H9 (cell line): ENCODE measurements around the gene ANKS1B. TPM values are rescaled to one million over a fixed set of nuclear protein-coding genes. Genes with fewer than 3 reads are reported as not detected.

Experiments
- DNase-seq: peaks from one replicate; pipeline ENCODE4 v3.0.0-alpha.2; 2017
- H2AFZ ChIP-seq: one replicate; pipeline ENCODE4 v1.6.1; 2013; ENCODE audit warnings: mild to moderate bottlenecking, low read length, control low read depth, moderate library complexity
- H2AK5ac ChIP-seq: 2 replicates; pipeline ENCODE4 v1.6.1; 2013; ENCODE audit warnings: low read length, control low read depth, mixed read lengths; ENCODE audit not compliant: insufficient read length
- H2BK120ac ChIP-seq: one replicate; pipeline ENCODE4 v1.6.1; 2013; ENCODE audit warnings: low read depth, mild to moderate bottlenecking, low read length, control low read depth, inconsistent platforms; ENCODE audit not compliant: poor library complexity, severe bottlenecking
- H2BK12ac ChIP-seq: 2 replicates; pipeline ENCODE4 v1.6.1; 2013; ENCODE audit warnings: low read length, control low read depth, mixed read lengths, low read depth; ENCODE audit not compliant: insufficient read length
- H2BK15ac ChIP-seq: 2 replicates; pipeline ENCODE4 v1.6.1; 2013; ENCODE audit warnings: low read depth, low read length, control low read depth
- H2BK20ac ChIP-seq: one replicate; pipeline ENCODE4 v1.6.1; 2013; ENCODE audit warnings: low read depth, mild to moderate bottlenecking, low read length, control low read depth, inconsistent platforms; ENCODE audit not compliant: poor library complexity, severe bottlenecking
- H2BK5ac ChIP-seq: 2 replicates; pipeline ENCODE4 v1.6.1; 2013; ENCODE audit warnings: low read length, control low read depth, mixed read lengths; ENCODE audit not compliant: insufficient read length
- H3K14ac ChIP-seq: 2 replicates; pipeline ENCODE4 v1.6.1; 2013; ENCODE audit warnings: low read length, control low read depth; ENCODE audit not compliant: insufficient read depth
- H3K18ac ChIP-seq: 2 replicates; pipeline ENCODE4 v1.6.1; 2013; ENCODE audit warnings: low read depth, mild to moderate bottlenecking, mixed read lengths, low read length, control low read depth; ENCODE audit not compliant: insufficient read length
- H3K23ac ChIP-seq: 2 replicates; pipeline ENCODE4 v1.6.1; 2013; ENCODE audit warnings: low read length, control low read depth, mixed read lengths, low read depth; ENCODE audit not compliant: insufficient read length
- H3K23me2 ChIP-seq: 2 replicates; pipeline ENCODE4 v1.6.1; 2013; ENCODE audit warnings: low read depth, mild to moderate bottlenecking, mixed read lengths, low read length, control low read depth; ENCODE audit not compliant: insufficient read length, poor library complexity, severe bottlenecking
- H3K27ac ChIP-seq: 2 replicates; pipeline ENCODE4 v1.5.1; 2013; ENCODE audit warnings: low read length, control low read depth, mixed read lengths, low read depth; ENCODE audit not compliant: insufficient read length
- H3K27me3 ChIP-seq: 2 replicates; pipeline ENCODE4 v1.6.1; 2013; ENCODE audit warnings: low read length, control low read depth, inconsistent platforms; ENCODE audit not compliant: insufficient read depth
- H3K4ac ChIP-seq: 2 replicates; pipeline ENCODE4 v1.6.1; 2013; ENCODE audit warnings: low read depth, mild to moderate bottlenecking, control low read depth, inconsistent platforms, low read length, moderate library complexity
- H3K4me1 ChIP-seq: 2 replicates; pipeline ENCODE4 v1.6.1; 2013; ENCODE audit warnings: low read length, control low read depth, inconsistent platforms; ENCODE audit not compliant: insufficient read depth
- H3K4me2 ChIP-seq: 2 replicates; pipeline ENCODE4 v1.6.1; 2013; ENCODE audit warnings: low read length, control low read depth, mixed read lengths; ENCODE audit not compliant: insufficient read length, insufficient read depth
- H3K56ac ChIP-seq: 2 replicates; pipeline ENCODE4 v1.6.1; 2013; ENCODE audit warnings: low read depth, mild to moderate bottlenecking, mixed read lengths, low read length, control low read depth; ENCODE audit not compliant: insufficient read length
- H3K79me1 ChIP-seq: 2 replicates; pipeline ENCODE4 v1.6.1; 2013; ENCODE audit warnings: low read depth, mild to moderate bottlenecking, moderate library complexity, low read length, control low read depth, inconsistent platforms; ENCODE audit not compliant: insufficient read depth, poor library complexity, severe bottlenecking
- H3K79me2 ChIP-seq: 2 replicates; pipeline ENCODE4 v1.6.1; 2013; ENCODE audit warnings: low read length, control low read depth, inconsistent platforms; ENCODE audit not compliant: insufficient read depth
- H3K9ac ChIP-seq: 2 replicates; pipeline ENCODE4 v1.6.1; 2013; ENCODE audit warnings: low read length, control low read depth, mixed read lengths; ENCODE audit not compliant: insufficient read length; ENCODE audit errors: extremely low read depth
- H3K9me3 ChIP-seq: one replicate; pipeline ENCODE4 v1.6.1; 2013; ENCODE audit warnings: low read depth, low read length, inconsistent platforms; ENCODE audit not compliant: control insufficient read depth
- H3T11ph ChIP-seq: one replicate; pipeline ENCODE4 v1.6.1; 2013; ENCODE audit warnings: mild to moderate bottlenecking, low read length, control low read depth, inconsistent platforms
- H4K20me1 ChIP-seq: one replicate; pipeline ENCODE4 v1.6.1; 2013; ENCODE audit not compliant: control insufficient read depth, insufficient read length, insufficient read depth
- H4K5ac ChIP-seq: 2 replicates; pipeline ENCODE4 v1.6.1; 2013; ENCODE audit warnings: low read depth, mild to moderate bottlenecking, mixed read lengths, low read length, control low read depth; ENCODE audit not compliant: insufficient read length
- H4K8ac ChIP-seq: replicated peaks from 2 replicates; pipeline ENCODE4 v1.6.1; 2013; ENCODE audit warnings: low read length, control low read depth, mixed read lengths, low read depth; ENCODE audit not compliant: insufficient read length
- H4K91ac ChIP-seq: 2 replicates; pipeline ENCODE4 v1.6.1; 2013; ENCODE audit warnings: low read depth, mild to moderate bottlenecking, moderate library complexity, mixed read lengths, low read length, control low read depth; ENCODE audit not compliant: insufficient read length
- H3K27ac Mint-ChIP-seq, 3 experiments: 2 replicates in 2 of 3; 3 replicates in 1 of 3; pipeline ENCODE4 v1.8.0; 2020 to 2021; ENCODE audit warnings: mixed read lengths in 3 of 3, mild to moderate bottlenecking in 1 of 3, moderate library complexity in 1 of 3
- H3K27me3 Mint-ChIP-seq: 2 replicates; pipeline ENCODE4 v1.8.0; 2021; ENCODE audit warnings: low read depth, mild to moderate bottlenecking, moderate library complexity, mixed read lengths
- H3K36me3 Mint-ChIP-seq, 3 experiments: 2 replicates in 2 of 3; 3 replicates in 1 of 3; pipeline ENCODE4 v1.8.0; 2020 to 2021; ENCODE audit warnings: low read depth in 3 of 3, mixed read lengths in 3 of 3; ENCODE audit not compliant: insufficient read depth in 1 of 3
- H3K4me1 Mint-ChIP-seq, 2 experiments: 2 replicates each; pipeline ENCODE4 v1.8.0; 2020; ENCODE audit warnings: mixed read lengths in 2 of 2
- H3K4me3 Mint-ChIP-seq, 2 experiments: 2 replicates in 1 of 2; 3 replicates in 1 of 2; pipeline ENCODE4 v1.8.0; 2020 to 2021; ENCODE audit warnings: mild to moderate bottlenecking in 2 of 2, mixed read lengths in 2 of 2, moderate library complexity in 1 of 2
- H3K9me3 Mint-ChIP-seq, 2 experiments: 2 replicates in 1 of 2; 3 replicates in 1 of 2; pipeline ENCODE4 v1.8.0; 2020; ENCODE audit warnings: mild to moderate bottlenecking in 2 of 2, mixed read lengths in 2 of 2, moderate library complexity in 1 of 2
- WGBS: extraction: QIAGEN DNeasy Blood & Tissue Kit; methylation state at CpG from one replicate; pipeline ENCODE4 v1.1.7; 2013; ENCODE audit warnings: missing lambda C conversion rate, low lambda C conversion rate, mixed read lengths; ENCODE audit not compliant: insufficient read length; ENCODE audit errors: extremely low coverage; 5-methylcytosine and 5-hydroxymethylcytosine counted together
- total RNA-seq: library from RNA; stranded (reverse); gene quantifications from 2 replicates; pipeline ENCODE4 v1.2.1, GENCODE V29; 2021
- TF ChIP-seq, protein P1 (sequence below): fragments of 200-600 bp; sonication (generic); conservative IDR thresholded peaks from 3 replicates; pipeline ENCODE4 v1.8.0; 2021; ENCODE audit warnings: antibody characterized with exemption, mild to moderate bottlenecking

The ANKS1B gene
- total RNA-seq, 1 experiment from 2014 or later: 4.1 TPM

DNA sequence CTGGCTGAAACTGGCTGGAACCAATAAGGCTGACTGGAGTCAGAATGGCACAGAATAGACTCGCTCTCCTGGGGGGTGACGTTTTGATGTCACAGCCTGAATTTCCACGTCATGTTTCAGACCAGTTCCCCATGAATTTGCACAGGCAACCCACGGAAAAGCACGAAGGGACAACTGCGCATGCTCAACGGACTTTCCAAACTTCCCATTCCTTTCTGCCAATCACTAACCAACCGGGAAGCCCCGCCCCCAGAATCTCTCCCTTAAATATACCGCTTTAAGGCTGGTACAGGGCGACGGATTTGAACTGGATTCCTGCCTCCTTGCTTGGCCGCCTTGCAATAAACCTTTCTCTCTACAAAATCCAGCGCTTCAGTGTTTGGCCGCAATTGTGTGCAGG is 904.9 kb downstream of the ANKS1B start:
- no peaks in the 10 kb centered on the region; a peak in 1 of 4 replicates for H3K4me1 Mint-ChIP-seq
- no peaks in the 10 kb centered on the region for H3K27me3 Mint-ChIP-seq
- TF ChIP-seq, protein P1, sequence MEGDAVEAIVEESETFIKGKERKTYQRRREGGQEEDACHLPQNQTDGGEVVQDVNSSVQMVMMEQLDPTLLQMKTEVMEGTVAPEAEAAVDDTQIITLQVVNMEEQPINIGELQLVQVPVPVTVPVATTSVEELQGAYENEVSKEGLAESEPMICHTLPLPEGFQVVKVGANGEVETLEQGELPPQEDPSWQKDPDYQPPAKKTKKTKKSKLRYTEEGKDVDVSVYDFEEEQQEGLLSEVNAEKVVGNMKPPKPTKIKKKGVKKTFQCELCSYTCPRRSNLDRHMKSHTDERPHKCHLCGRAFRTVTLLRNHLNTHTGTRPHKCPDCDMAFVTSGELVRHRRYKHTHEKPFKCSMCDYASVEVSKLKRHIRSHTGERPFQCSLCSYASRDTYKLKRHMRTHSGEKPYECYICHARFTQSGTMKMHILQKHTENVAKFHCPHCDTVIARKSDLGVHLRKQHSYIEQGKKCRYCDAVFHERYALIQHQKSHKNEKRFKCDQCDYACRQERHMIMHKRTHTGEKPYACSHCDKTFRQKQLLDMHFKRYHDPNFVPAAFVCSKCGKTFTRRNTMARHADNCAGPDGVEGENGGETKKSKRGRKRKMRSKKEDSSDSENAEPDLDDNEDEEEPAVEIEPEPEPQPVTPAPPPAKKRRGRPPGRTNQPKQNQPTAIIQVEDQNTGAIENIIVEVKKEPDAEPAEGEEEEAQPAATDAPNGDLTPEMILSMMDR: no peak
- Histone ChIP-seq H2BK20ac (no peak overlapping the region), H4K20me1 (no peaks in the 10 kb centered on the region), H3K4me2 (no peak overlapping the region), H3K14ac (no peak overlapping the region; the same call in 1 of the 2 replicates), H2AFZ (no peak overlapping the region), H4K8ac (no peak overlapping the region), H3K23me2 (no peaks in the 10 kb centered on the region), H3K27me3 (no peaks in the 10 kb centered on the region), H3K79me1 (no peaks in the 10 kb centered on the region), H2BK15ac (no peak overlapping the region), H4K91ac (no peak overlapping the region), H3T11ph (no peak overlapping the region), H3K56ac (no peak overlapping the region), H4K5ac (no peak overlapping the region), H3K9me3 (no peaks in the 10 kb centered on the region), H3K27ac (no peak overlapping the region), H2AK5ac (no peak overlapping the region), H3K9ac (no peak overlapping the region), H3K4me1 (no peaks in the 10 kb centered on the region), H3K4ac (no peak overlapping the region), H2BK12ac (no peak overlapping the region), H2BK120ac (no peak overlapping the region), H3K23ac (no peak overlapping the region), H3K79me2 (no peaks in the 10 kb centered on the region), H2BK5ac (no peak overlapping the region), H3K18ac (no peak overlapping the region)
- no peak overlapping the region for H3K4me3 Mint-ChIP-seq
- no CpG with 5 or more reads among the region's 15 CpGs for WGBS
- H3K9me3 Mint-ChIP-seq: no peaks in the 10 kb centered on the region
- H3K36me3 Mint-ChIP-seq: no peaks in the 10 kb centered on the region
- no peak overlapping the region for H3K27ac Mint-ChIP-seq
- DNase-seq: no peak
